ENCODE measurements around the gene SVOPL.

The SVOPL gene

GRCh38 chr7:138661069-138661635, 40.0 kb downstream of the SVOPL start:
- Mint-ChIP-seq H3K9me3 (no peaks in the 10 kb centered on the region), H3K27me3 (ENCODE audit: low read depth) (peaks cover 36% of the 10 kb centered on the region), H3K36me3 (ENCODE audit: low read depth) (no peaks in the 10 kb centered on the region), H3K4me1 (ENCODE audit: low read depth) (no peaks in the 10 kb centered on the region), H3K27ac (no peak overlapping the region), H3K4me3 (no peak overlapping the region)

GRCh38 chr7:138658889-138659288, 42.3 kb downstream of the SVOPL start:
- no peaks in the 10 kb centered on the region for H3K36me3 Mint-ChIP-seq (ENCODE audit: low read depth)
- no peaks in the 10 kb centered on the region for H3K9me3 Mint-ChIP-seq
- no peaks in the 10 kb centered on the region for H3K4me1 Mint-ChIP-seq (ENCODE audit: low read depth)
- H3K4me3 Mint-ChIP-seq: no peak overlapping the region
- H3K27me3 Mint-ChIP-seq (ENCODE audit: low read depth): peaks cover 24% of the 10 kb centered on the region
- no peak overlapping the region for H3K27ac Mint-ChIP-seq

DNA sequence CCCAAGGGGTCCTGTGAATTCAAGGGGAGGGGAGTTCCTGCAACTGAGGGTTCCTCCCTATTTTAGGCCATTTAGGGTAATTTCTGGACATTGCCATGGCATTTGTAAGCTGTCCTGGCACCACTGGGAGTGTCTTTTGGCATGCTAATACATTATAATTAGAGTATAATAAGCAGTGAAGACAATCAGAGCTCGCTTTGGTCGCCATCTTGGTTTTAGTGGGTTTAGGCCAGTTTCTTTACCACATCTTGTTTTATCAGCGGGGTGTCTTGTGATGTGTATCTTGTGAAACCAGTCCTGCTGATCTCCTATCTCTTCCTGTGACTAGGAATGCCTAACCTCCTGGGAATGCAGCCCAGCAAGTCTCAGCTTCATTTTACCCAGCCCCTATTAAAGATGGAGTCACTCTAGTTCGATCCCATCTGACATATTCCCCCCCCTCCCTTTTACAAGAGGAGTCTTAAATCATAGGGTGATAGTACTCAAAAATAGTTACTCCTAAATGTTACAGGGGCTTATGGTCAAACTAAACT, 43.2 kb downstream of the SVOPL start:
- H3K36me3 Mint-ChIP-seq (ENCODE audit: low read depth): no peaks in the 10 kb centered on the region
- H3K4me3 Mint-ChIP-seq: no peak overlapping the region
- H3K9me3 Mint-ChIP-seq: no peaks in the 10 kb centered on the region
- H3K4me1 Mint-ChIP-seq (ENCODE audit: low read depth): no peaks in the 10 kb centered on the region
- H3K27me3 Mint-ChIP-seq (ENCODE audit: low read depth): peaks cover 14% of the 10 kb centered on the region
- H3K27ac Mint-ChIP-seq: no peak overlapping the region

GRCh38 chr7:138656952-138657351, 44.2 kb downstream of the SVOPL start:
- H3K27ac Mint-ChIP-seq: no peak overlapping the region
- no peaks in the 10 kb centered on the region for H3K9me3 Mint-ChIP-seq
- H3K36me3 Mint-ChIP-seq (ENCODE audit: low read depth): no peaks in the 10 kb centered on the region
- H3K4me3 Mint-ChIP-seq: no peak overlapping the region
- H3K4me1 Mint-ChIP-seq (ENCODE audit: low read depth): no peaks in the 10 kb centered on the region
- H3K27me3 Mint-ChIP-seq (ENCODE audit: low read depth): peaks cover 11% of the 10 kb centered on the region

- H3K4me3 Mint-ChIP-seq: no peak overlapping the region
- no peaks in the 10 kb centered on the region for H3K27me3 Mint-ChIP-seq (ENCODE audit: low read depth)
- no peaks in the 10 kb centered on the region for H3K4me1 Mint-ChIP-seq (ENCODE audit: low read depth)
- H3K27ac Mint-ChIP-seq: no peak overlapping the region
- H3K36me3 Mint-ChIP-seq (ENCODE audit: low read depth): no peaks in the 10 kb centered on the region
- no peaks in the 10 kb centered on the region for H3K9me3 Mint-ChIP-seq
Observed at GRCh38 chr7:138654616-138655015, 46.5 kb downstream of the SVOPL start.

DNA sequence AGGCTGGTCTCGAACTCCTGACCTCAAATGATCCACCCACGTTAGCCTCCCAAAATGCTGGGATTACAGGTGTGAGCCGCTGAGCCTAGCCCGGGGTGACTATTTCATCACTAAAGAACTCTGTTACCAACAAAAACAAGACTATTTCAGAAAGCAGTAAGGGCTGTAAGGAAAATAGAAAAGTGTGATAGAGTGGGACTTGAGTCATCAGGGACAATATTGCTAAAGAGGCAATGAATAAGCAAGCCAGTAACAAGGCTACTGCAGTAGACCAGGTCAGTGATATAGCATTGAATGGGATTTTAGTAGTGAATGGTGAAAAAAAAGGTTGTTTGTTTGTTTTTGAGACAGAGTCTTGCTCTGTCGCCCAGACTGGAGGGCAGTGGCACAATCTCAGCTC, 51.7 kb downstream of the SVOPL start:
- H3K27ac Mint-ChIP-seq: no peak overlapping the region
- H3K36me3 Mint-ChIP-seq (ENCODE audit: low read depth): no peaks in the 10 kb centered on the region
- no peaks in the 10 kb centered on the region for H3K27me3 Mint-ChIP-seq (ENCODE audit: low read depth)
- no peak overlapping the region for H3K4me3 Mint-ChIP-seq
- no peaks in the 10 kb centered on the region for H3K4me1 Mint-ChIP-seq (ENCODE audit: low read depth)
- no peaks in the 10 kb centered on the region for H3K9me3 Mint-ChIP-seq

GRCh38 chr7:138645284-138645683, 55.9 kb downstream of the SVOPL start:
- H3K9me3 Mint-ChIP-seq: no peaks in the 10 kb centered on the region

GRCh38 chr7:138632826-138633602, 68.1 kb downstream of the SVOPL start:
- peaks cover 7% of the 10 kb centered on the region for H3K4me1 Mint-ChIP-seq (ENCODE audit: low read depth)
- no peak overlapping the region for H3K4me3 Mint-ChIP-seq
- peaks cover 5% of the 10 kb centered on the region for H3K27me3 Mint-ChIP-seq (ENCODE audit: low read depth)
- no peak overlapping the region for H3K27ac Mint-ChIP-seq
- no peaks in the 10 kb centered on the region for H3K9me3 Mint-ChIP-seq
- no peaks in the 10 kb centered on the region for H3K36me3 Mint-ChIP-seq (ENCODE audit: low read depth)

More at GRCh38 chr7:138645284-138645683, 55.9 kb downstream of the SVOPL start:
- H3K4me1 Mint-ChIP-seq (ENCODE audit: low read depth): no peaks in the 10 kb centered on the region
- H3K27ac Mint-ChIP-seq: no peak overlapping the region
- H3K36me3 Mint-ChIP-seq (ENCODE audit: low read depth): no peaks in the 10 kb centered on the region
- H3K27me3 Mint-ChIP-seq (ENCODE audit: low read depth): no peaks in the 10 kb centered on the region
- H3K4me3 Mint-ChIP-seq: no peak overlapping the region

DNA sequence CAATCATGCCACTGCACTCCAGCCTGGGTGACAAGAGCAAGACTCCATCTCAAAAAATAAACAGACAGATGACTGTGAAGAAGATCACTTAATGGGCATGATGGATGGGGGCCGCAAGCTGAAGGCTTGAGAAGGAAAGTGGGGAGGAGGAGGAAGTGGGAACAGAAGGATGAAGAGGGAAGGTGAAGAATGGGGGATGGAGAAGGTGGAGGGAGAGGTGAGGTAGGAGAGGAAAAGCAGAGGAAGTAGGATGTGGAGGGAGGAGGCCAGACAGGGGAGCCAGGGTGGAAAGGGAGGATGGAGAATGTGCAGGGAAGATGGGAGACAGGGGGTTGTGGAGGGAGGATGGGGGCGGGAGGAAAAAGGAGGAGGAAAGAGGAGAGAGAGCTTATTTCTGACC, 68.8 kb downstream of the SVOPL start:
- Mint-ChIP-seq H3K4me3 (no peak overlapping the region), H3K36me3 (ENCODE audit: low read depth) (no peaks in the 10 kb centered on the region), H3K27me3 (ENCODE audit: low read depth) (peaks cover 5% of the 10 kb centered on the region), H3K27ac (no peak overlapping the region), H3K4me1 (ENCODE audit: low read depth) (peaks cover 7% of the 10 kb centered on the region), H3K9me3 (peaks cover under 1% of the 10 kb centered on the region)

DNA sequence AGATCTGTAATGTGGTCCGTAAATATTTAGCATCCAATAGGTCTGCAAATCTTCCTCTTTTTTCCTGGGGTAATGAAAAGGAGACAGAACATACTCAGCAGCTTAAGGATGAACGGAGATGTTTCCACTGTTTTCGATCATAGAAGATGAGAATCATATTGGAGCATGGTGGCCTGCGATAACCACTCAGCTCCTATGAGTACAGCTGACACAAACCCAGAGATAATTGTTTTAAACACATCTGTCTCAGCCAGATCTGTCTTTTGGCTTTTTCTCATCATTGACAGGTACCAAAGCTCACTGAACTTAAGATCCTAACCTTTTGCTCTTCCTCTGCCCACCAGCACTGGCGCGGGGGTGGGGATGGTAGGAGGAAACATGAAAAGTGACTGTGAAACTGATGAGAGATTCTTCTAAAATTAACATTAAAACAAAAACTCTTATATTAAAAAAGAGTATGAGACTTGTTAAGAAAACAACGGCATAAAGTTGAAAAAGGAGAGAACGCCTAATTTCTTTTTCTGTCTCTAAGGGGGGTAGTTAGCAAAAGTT, 71.0 kb downstream of the SVOPL start:
- Mint-ChIP-seq H3K27me3 (ENCODE audit: low read depth) (peaks cover 7% of the 10 kb centered on the region), H3K9me3 (peaks cover 5% of the 10 kb centered on the region), H3K4me1 (ENCODE audit: low read depth) (peaks cover 14% of the 10 kb centered on the region), H3K4me3 (no peak overlapping the region), H3K36me3 (ENCODE audit: low read depth) (no peaks in the 10 kb centered on the region), H3K27ac (no peak overlapping the region)

- Mint-ChIP-seq H3K27me3 (ENCODE audit: low read depth) (peaks cover 7% of the 10 kb centered on the region), H3K4me3 (no peak overlapping the region), H3K36me3 (ENCODE audit: low read depth) (no peaks in the 10 kb centered on the region), H3K9me3 (peaks cover 5% of the 10 kb centered on the region), H3K27ac (no peak overlapping the region), H3K4me1 (ENCODE audit: low read depth) (peaks cover 20% of the 10 kb centered on the region)
Observed at GRCh38 chr7:138627361-138627760, 73.8 kb downstream of the SVOPL start.

DNA sequence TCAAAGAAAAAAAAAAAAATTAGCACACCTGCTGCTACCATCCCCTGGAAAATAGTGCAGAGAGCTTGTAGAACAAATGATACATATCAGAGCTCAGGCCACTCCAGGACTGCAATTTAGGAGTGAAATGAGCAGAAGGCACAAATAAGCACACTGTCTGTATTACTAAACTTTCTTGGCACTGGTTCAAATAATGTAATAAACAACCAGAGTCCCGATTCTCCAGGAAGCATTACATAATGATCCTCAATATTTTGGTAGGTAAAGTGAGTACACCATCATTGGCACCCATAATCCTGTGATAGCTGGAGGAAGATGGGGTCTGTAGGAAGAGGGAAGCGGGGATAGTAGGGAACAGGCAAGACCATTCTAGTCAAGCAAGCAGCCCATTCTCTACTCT, 74.3 kb downstream of the SVOPL start:
- H3K4me1 Mint-ChIP-seq (ENCODE audit: low read depth): peaks cover 20% of the 10 kb centered on the region
- H3K27me3 Mint-ChIP-seq (ENCODE audit: low read depth): peaks cover 7% of the 10 kb centered on the region
- no peak overlapping the region for H3K27ac Mint-ChIP-seq
- H3K9me3 Mint-ChIP-seq: peaks cover 5% of the 10 kb centered on the region
- no peaks in the 10 kb centered on the region for H3K36me3 Mint-ChIP-seq (ENCODE audit: low read depth)
- no peak overlapping the region for H3K4me3 Mint-ChIP-seq

DNA sequence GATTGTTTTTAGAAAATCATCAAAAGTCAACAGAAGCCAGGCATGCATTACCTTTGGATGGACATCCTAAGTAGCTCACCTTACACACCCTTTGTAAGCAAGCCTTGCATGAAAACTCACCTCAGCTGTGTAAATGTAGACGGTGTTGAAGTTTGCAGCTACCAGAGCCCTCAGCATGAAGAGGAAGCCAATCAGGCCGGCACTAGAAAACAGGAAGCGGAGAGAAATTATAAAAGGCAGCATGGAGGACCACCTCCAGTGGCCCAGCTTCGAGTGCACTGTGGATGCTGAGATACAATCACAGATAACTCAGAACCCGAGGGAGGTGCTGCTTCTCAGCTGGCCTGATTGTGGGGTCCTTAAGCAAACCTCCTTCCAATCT, 75.3 kb downstream of the SVOPL start:
- Mint-ChIP-seq H3K27me3 (ENCODE audit: low read depth) (peaks cover 7% of the 10 kb centered on the region), H3K4me1 (ENCODE audit: low read depth) (peaks cover 20% of the 10 kb centered on the region), H3K27ac (no peak overlapping the region), H3K36me3 (ENCODE audit: low read depth) (no peaks in the 10 kb centered on the region), H3K4me3 (no peak overlapping the region), H3K9me3 (peaks cover 5% of the 10 kb centered on the region)

DNA sequence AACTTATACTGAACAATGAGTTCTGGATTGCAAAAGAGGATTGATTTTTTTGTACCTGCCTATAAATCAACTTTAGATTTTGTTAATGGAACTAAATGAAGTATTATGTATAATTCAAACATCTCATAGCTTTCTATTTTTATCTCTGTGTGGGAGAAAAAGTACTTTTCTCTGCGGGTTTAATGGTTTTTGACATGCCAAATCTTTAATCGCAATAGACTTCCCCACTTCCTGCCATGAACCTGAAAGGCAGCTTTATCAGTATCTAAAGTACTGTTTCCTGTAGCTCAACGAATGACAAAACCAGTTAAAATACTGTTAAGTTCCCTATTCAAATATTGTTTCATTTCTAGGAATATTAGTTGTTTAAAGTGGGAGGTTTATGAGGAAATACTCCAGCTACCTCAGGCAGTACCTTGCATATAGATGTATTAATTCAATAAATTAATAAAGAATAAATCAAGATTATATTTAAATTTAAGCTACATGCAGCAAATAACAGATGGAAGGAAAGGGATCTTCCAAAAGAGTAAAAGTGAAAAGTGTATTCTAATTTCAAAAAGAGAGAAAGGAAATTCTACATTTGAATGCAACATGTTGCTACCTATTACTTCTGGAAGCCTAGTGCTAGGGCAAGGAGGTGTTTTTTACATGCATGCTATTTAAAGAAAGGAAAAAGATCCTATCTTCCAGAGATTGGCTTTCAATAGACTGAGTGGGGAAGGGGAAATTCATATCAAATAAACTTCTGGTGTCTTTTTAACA, 75.9 kb downstream of the SVOPL start:
- Mint-ChIP-seq H3K36me3 (ENCODE audit: low read depth) (no peaks in the 10 kb centered on the region), H3K4me3 (no peak overlapping the region), H3K4me1 (ENCODE audit: low read depth) (peaks cover 20% of the 10 kb centered on the region), H3K9me3 (peaks cover 5% of the 10 kb centered on the region), H3K27me3 (ENCODE audit: low read depth) (peaks cover 7% of the 10 kb centered on the region), H3K27ac (no peak overlapping the region)

Measured in T-helper 1 cell treated with Interleukin-12 subunit alpha and Interleukin-12 subunit beta and Interleukin-4 antibody, amounts not matched to agents 30 μg/mL and 1 μg/mL, for 36 hours (primary cell).